Tibial nerve (tissue), 4 donors: ENCODE data around the gene PERP. TPM values are rescaled to one million over a fixed set of nuclear protein-coding genes. Genes with fewer than 3 reads are reported as not detected.

Experiments used
- DNase-seq, 2 donors: peaks; one replicate each; pipeline ENCODE4 v3.0.0-alpha.2; 2019; ENCODE audit warnings: low spot score in 2 of 2
- H3K27ac ChIP-seq, 4 donors: fragments of 200-600 bp; sonication (generic) in 3 of 4; one replicate each; pipeline ENCODE4 v1.5.1; 2017 to 2019; ENCODE audit warnings: mild to moderate bottlenecking in 1 of 4
- H3K27me3 ChIP-seq, 2 donors: fragments of 200-600 bp; sonication (generic) in 1 of 2; one replicate each; pipeline versions ENCODE4 v1.5.1 to v1.6.0; 2017 to 2019
- H3K36me3 ChIP-seq, 3 donors: fragments of 200-600 bp; sonication (generic); one replicate each; pipeline ENCODE4 v1.5.1; 2018 to 2019
- H3K4me1 ChIP-seq, 4 donors: fragments of 200-600 bp; sonication (generic) in 3 of 4; one replicate each; pipeline ENCODE4 v1.5.1; 2017 to 2019
- H3K4me3 ChIP-seq, 4 donors: fragments of 200-600 bp; sonication (generic) in 3 of 4; one replicate each; pipeline ENCODE4 v1.5.1; 2017 to 2019; ENCODE audit warnings: mild to moderate bottlenecking in 1 of 4, moderate library complexity in 1 of 4
- H3K9me3 ChIP-seq, 4 donors: fragments of 200-600 bp; sonication (generic) in 3 of 4; one replicate each; pipeline ENCODE4 v1.5.1; 2017 to 2019
- EP300 ChIP-seq, 2 donors: sonication (generic); formaldehyde crosslinking; IDR thresholded peaks; one replicate each; pipeline ENCODE4 v1.6.1; 2017; ENCODE audit warnings: antibody characterized with exemption in 2 of 2, mild to moderate bottlenecking in 1 of 2
- POLR2A ChIP-seq, 2 donors: fragments of 450-650 bp; IDR thresholded peaks; one replicate each; pipeline ENCODE4 v1.6.1; 2017; ENCODE audit warnings: antibody characterized with exemption in 2 of 2, mild to moderate bottlenecking in 2 of 2, moderate library complexity in 2 of 2
- WGBS, 2 donors: methylation state at CpG; one replicate each; pipeline ENCODE4 v1.1.5; 2018; 5-methylcytosine and 5-hydroxymethylcytosine counted together
- total RNA-seq, 4 donors: library from RNA; depleted of rRNA; stranded (reverse); fragments of >200 nt; gene quantifications; one replicate each; pipeline ENCODE4 v1.1.0, GENCODE V29; 2016
- TF ChIP-seq, protein P1 (sequence below), 5 experiments: fragments of 200-600 bp in 3 of 5; fragments of 450-650 bp in 2 of 5; sonication (generic) in 3 of 5; IDR thresholded peaks; one replicate each; pipeline ENCODE4 v1.5.1; 2016 to 2019; ENCODE audit warnings: antibody characterized with exemption in 5 of 5, mild to moderate bottlenecking in 3 of 5, moderate library complexity in 2 of 5

The PERP gene
- total RNA-seq, 4 donors from 2014 or later = 15.3 to 29.1 (median 27.7) TPM

- 32 to 37% methylated on average over 4 of the region's 4 CpGs for WGBS, 2 donors
- Histone ChIP-seq H3K4me1 (peaks cover 0 to 7% (median 0%) of the 10 kb centered on the region in 4 donors), H3K4me3 (no peak overlapping the region), H3K36me3 (no peaks in the 10 kb centered on the region), H3K9me3 (no peaks in the 10 kb centered on the region), H3K27ac (peak overlapping the region in 1 of 4 donors; percentile 53), H3K27me3 (no peaks in the 10 kb centered on the region)
- DNase-seq = peak in 1 of 2 donors; percentile 36
- TF ChIP-seq POLR2A (IDR thresholded peaks at IDR 0.05) (no peak), EP300 (IDR thresholded peaks at IDR 0.05) (peak in 1 of 2 donors; percentile 51)
- TF ChIP-seq, protein P1, sequence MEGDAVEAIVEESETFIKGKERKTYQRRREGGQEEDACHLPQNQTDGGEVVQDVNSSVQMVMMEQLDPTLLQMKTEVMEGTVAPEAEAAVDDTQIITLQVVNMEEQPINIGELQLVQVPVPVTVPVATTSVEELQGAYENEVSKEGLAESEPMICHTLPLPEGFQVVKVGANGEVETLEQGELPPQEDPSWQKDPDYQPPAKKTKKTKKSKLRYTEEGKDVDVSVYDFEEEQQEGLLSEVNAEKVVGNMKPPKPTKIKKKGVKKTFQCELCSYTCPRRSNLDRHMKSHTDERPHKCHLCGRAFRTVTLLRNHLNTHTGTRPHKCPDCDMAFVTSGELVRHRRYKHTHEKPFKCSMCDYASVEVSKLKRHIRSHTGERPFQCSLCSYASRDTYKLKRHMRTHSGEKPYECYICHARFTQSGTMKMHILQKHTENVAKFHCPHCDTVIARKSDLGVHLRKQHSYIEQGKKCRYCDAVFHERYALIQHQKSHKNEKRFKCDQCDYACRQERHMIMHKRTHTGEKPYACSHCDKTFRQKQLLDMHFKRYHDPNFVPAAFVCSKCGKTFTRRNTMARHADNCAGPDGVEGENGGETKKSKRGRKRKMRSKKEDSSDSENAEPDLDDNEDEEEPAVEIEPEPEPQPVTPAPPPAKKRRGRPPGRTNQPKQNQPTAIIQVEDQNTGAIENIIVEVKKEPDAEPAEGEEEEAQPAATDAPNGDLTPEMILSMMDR (IDR thresholded peaks at IDR 0.05) = no peak
Observed at GRCh38 chr6:138088326-138088762, 18.9 kb downstream of the PERP start.

DNA sequence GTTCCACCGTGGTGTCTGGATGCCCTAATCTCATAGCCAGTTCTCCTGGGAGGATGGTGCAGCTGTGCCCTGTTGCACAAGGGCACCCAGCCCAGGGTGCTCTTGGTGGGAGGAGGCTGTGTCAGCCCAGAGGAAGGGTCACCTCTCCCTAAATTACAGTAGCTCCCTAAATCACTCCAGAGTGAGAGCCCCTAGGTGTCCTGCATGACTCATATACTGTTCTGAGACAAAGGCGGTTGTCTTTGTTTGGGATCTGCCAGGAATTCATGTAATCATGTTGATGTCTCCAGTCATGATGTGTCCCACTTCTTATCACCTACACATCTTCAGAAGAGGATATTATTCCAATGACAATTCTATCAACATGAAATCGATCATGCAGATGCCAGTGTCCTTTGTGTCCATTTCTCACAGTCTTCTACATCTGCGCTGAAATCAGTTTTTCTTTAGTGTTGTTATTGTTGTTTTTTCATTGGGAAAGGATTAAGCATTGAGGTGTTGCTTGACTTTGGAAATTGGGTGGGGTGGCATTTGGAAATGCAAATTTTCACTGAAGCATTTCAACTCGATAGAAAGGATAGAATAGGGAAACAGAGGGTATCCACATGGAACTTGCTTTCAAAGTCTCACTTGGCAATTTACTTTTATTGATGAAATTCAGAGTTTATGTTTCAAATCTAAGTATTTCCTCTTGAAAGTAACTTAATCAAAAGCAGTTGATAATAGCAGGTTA is 19.5 kb downstream of the PERP start:
- Histone ChIP-seq H3K36me3 (no peaks in the 10 kb centered on the region), H3K9me3 (no peaks in the 10 kb centered on the region), H3K4me1 (peaks cover 0 to 7% (median 0%) of the 10 kb centered on the region in 4 donors), H3K27ac (no peak overlapping the region), H3K4me3 (no peak overlapping the region), H3K27me3 (no peaks in the 10 kb centered on the region)
- TF ChIP-seq, protein P1 (IDR thresholded peaks at IDR 0.05) = no peak
- TF ChIP-seq POLR2A (IDR thresholded peaks at IDR 0.05) = no peak
- no peak for TF ChIP-seq EP300 (IDR thresholded peaks at IDR 0.05)
- 75 to 77% methylated on average over 5 of the region's 5 CpGs for WGBS, 2 donors
- DNase-seq = no peak

DNA sequence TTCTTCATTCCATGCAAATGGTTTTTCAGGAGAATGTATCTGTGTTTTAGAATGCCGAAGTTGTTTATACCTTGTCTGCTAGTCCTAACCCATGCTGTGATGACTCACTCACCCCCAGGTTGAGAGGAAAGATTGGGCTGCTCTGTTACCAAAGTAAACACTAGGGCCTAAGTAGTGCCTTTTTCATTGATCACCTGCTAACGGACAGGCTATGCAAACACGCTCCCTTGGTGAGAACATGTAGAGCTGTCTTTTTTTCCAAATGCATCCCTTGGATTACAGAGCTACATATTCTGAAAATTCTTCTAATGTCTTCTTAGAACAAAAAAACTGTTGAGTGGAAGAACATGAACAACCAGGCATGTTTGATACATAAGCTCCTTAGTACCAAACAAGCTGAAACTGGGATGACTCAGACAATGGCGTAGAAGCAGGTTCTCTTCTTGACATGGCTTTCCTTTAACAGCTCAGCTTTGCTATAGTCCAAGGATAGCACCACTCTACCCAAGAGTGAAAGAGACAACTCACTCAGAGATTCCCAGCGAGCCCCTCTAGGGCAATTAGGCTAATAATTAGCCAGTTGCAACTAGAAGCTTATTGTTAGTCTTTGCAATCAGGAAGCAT is 20.5 kb downstream of the PERP start:
- no peaks in the 10 kb centered on the region for H3K9me3 ChIP-seq
- WGBS, 2 donors = 59 to 67% methylated on average over 5 of the region's 5 CpGs
- no peaks in the 10 kb centered on the region for H3K36me3 ChIP-seq
- DNase-seq = no peak
- H3K4me3 ChIP-seq = no peak overlapping the region
- H3K4me1 ChIP-seq = peaks cover 0 to 7% (median 0%) of the 10 kb centered on the region in 4 donors
- H3K27me3 ChIP-seq = no peaks in the 10 kb centered on the region
- no peak for TF ChIP-seq EP300 (IDR thresholded peaks at IDR 0.05)
- TF ChIP-seq, protein P1 (IDR thresholded peaks at IDR 0.05) = no peak
- TF ChIP-seq POLR2A (IDR thresholded peaks at IDR 0.05) = no peak
- no peak overlapping the region for H3K27ac ChIP-seq

DNA sequence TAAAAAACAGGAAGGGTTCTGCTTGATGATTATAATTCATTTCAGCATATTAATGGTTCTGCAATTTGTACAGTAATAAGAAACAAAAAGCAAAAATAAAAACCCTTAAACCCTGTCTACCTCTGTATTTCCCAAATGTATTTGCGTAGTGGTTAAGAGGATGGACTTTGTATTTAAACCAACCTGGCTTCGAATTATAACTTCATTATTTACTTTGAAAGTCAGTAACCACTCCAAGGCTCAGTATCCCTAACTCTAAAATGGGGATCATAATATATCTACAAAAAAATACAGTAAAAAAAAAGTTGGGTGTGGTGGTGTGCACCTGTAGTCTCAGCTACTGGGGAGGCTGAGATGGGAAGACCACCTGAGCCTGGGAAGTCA is 21.4 kb downstream of the PERP start:
- Histone ChIP-seq H3K36me3 (no peaks in the 10 kb centered on the region), H3K9me3 (peaks cover 0 to 2% (median 0%) of the 10 kb centered on the region in 4 donors), H3K4me3 (no peak overlapping the region), H3K27ac (no peak overlapping the region), H3K27me3 (no peaks in the 10 kb centered on the region), H3K4me1 (peaks cover 0 to 7% (median 0%) of the 10 kb centered on the region in 4 donors)
- TF ChIP-seq, protein P1 (IDR thresholded peaks at IDR 0.05) = no peak
- TF ChIP-seq POLR2A (IDR thresholded peaks at IDR 0.05) (no peak), EP300 (IDR thresholded peaks at IDR 0.05) (no peak)
- no peak for DNase-seq
- 86 to 89% methylated on average over 2 of the region's 2 CpGs for WGBS, 2 donors
